Keratinocyte (primary cell): ENCODE results near the gene FAM186B.

Experiments used
- EZH2 ChIP-seq: IDR thresholded peaks from one replicate; pipeline ENCODE4 v1.6.1; 2012; ENCODE audit warnings: inconsistent platforms, mild to moderate bottlenecking, low read length, moderate library complexity
- TF ChIP-seq, protein P1 (sequence below), 3 experiments: IDR thresholded peaks in 1 of 3; conservative IDR thresholded peaks in 1 of 3; optimal IDR thresholded peaks in 1 of 3; 2 replicates in 2 of 3; 3 replicates in 1 of 3; pipeline versions ENCODE3 to v1.5.1; 2011; ENCODE audit warnings: low read length in 3 of 3, mild to moderate bottlenecking in 3 of 3, moderate library complexity in 2 of 3, control low read depth in 1 of 3, inconsistent platforms in 1 of 3; ENCODE audit not compliant: insufficient read depth in 2 of 3; ENCODE audit errors: extremely low read depth in 1 of 3

GRCh38 chr12:49636979-49637755 is 31.7 kb upstream of the FAM186B start:
- TF ChIP-seq, protein P1, sequence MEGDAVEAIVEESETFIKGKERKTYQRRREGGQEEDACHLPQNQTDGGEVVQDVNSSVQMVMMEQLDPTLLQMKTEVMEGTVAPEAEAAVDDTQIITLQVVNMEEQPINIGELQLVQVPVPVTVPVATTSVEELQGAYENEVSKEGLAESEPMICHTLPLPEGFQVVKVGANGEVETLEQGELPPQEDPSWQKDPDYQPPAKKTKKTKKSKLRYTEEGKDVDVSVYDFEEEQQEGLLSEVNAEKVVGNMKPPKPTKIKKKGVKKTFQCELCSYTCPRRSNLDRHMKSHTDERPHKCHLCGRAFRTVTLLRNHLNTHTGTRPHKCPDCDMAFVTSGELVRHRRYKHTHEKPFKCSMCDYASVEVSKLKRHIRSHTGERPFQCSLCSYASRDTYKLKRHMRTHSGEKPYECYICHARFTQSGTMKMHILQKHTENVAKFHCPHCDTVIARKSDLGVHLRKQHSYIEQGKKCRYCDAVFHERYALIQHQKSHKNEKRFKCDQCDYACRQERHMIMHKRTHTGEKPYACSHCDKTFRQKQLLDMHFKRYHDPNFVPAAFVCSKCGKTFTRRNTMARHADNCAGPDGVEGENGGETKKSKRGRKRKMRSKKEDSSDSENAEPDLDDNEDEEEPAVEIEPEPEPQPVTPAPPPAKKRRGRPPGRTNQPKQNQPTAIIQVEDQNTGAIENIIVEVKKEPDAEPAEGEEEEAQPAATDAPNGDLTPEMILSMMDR (optimal IDR thresholded peaks at IDR 0.05 in 1 of 3, IDR thresholded peaks at IDR 0.05 in 1 of 3, conservative IDR thresholded peaks at IDR 0.05 in 1 of 3; ENCODE audit: extremely low read depth in 1 of 3, insufficient read depth in 2 of 3, low read length in 3 of 3): peak; percentile 70 to 81 (median 77)
- no peak for TF ChIP-seq EZH2
